OCI-LY1 (cell line): ENCODE data around the gene SPATA17.
"Not testable (repeated sequence)": the region's sequence is repeated elsewhere in the genome, so short reads cannot be mapped to it uniquely, and the experiment has no call there.

ENCODE experiments used
- H2AFZ ChIP-seq: fragments of 200-600 bp; sonication (generic), shearing (Covaris generic); 2 replicates; pipeline ENCODE4 v1.6.0; 2014; ENCODE audit warnings: antibody characterized with exemption, mild to moderate bottlenecking, low read length
- H3F3A ChIP-seq: fragments of 200-600 bp; sonication (generic), shearing (Covaris generic); 2 replicates; pipeline ENCODE4 v1.6.0; 2014; ENCODE audit warnings: mild to moderate bottlenecking, antibody characterized with exemption, low read length, moderate library complexity; ENCODE audit not compliant: insufficient read depth
- H3K27ac ChIP-seq: fragments of 200-600 bp; sonication (generic); 2 replicates; pipeline ENCODE4 v1.5.1; 2014; ENCODE audit warnings: low read length, mixed run types, mild to moderate bottlenecking, low read depth; ENCODE audit not compliant: poor library complexity, severe bottlenecking
- H3K27me3 ChIP-seq: fragments of 200-600 bp; sonication (generic); 2 replicates; pipeline ENCODE4 v1.6.0; 2014; ENCODE audit warnings: antibody characterized with exemption, mild to moderate bottlenecking, low read length, moderate library complexity; ENCODE audit not compliant: insufficient read depth
- H3K36me3 ChIP-seq: fragments of 200-600 bp; sonication (generic); 2 replicates; pipeline ENCODE4 v1.6.1; 2014; ENCODE audit warnings: mild to moderate bottlenecking, antibody characterized with exemption, low read length, moderate library complexity, mixed read lengths; ENCODE audit not compliant: insufficient read depth
- H3K4me1 ChIP-seq: fragments of 200-600 bp; sonication (generic); 2 replicates; pipeline ENCODE4 v1.5.1; 2014; ENCODE audit warnings: mild to moderate bottlenecking, low read length, moderate library complexity; ENCODE audit not compliant: insufficient read depth, severe bottlenecking
- H3K4me2 ChIP-seq: fragments of 200-600 bp; sonication (generic), shearing (Covaris generic); 2 replicates; pipeline ENCODE4 v1.6.1; 2014; ENCODE audit warnings: low read length
- H3K4me3 ChIP-seq: fragments of 200-600 bp; sonication (generic); 2 replicates; pipeline ENCODE4 v1.5.1; 2014; ENCODE audit warnings: low read length, low read depth, mild to moderate bottlenecking, mixed read lengths; ENCODE audit not compliant: poor library complexity, severe bottlenecking
- H3K79me2 ChIP-seq: fragments of 200-600 bp; shearing (Covaris generic); 2 replicates; pipeline ENCODE4 v1.6.1; 2016; ENCODE audit warnings: mixed run types, low read length, mixed read lengths; ENCODE audit not compliant: insufficient read depth
- H3K9ac ChIP-seq: fragments of 200-600 bp; sonication (generic), shearing (Covaris generic); 2 replicates; pipeline ENCODE4 v1.6.1; 2014; ENCODE audit warnings: mild to moderate bottlenecking, low read length, mixed read lengths
- H3K9me2 ChIP-seq: fragments of 200-600 bp; sonication (generic), shearing (Covaris generic); 2 replicates; pipeline ENCODE4 v1.6.1; 2014; ENCODE audit warnings: low read depth, mild to moderate bottlenecking, low read length, mixed read lengths
- H3K9me3 ChIP-seq: fragments of 200-600 bp; shearing (Covaris generic); 2 replicates; pipeline ENCODE4 v1.6.1; 2014; ENCODE audit warnings: low read length, mixed read lengths
- H4K20me1 ChIP-seq: fragments of 200-600 bp; sonication (generic), shearing (Covaris generic); 2 replicates; pipeline ENCODE4 v1.6.0; 2016; ENCODE audit warnings: mild to moderate bottlenecking, low read length; ENCODE audit not compliant: insufficient read depth
- EZH2 ChIP-seq: fragments of 200-600 bp; sonication (generic), shearing (Covaris generic); IDR thresholded peaks from 2 replicates; pipeline ENCODE4 v1.8.0; 2017; ENCODE audit warnings: borderline replicate concordance, mixed run types, mild to moderate bottlenecking, antibody characterized with exemption, low read length, moderate library complexity, mixed read lengths
- TF ChIP-seq, protein P1 (sequence below): fragments of 200-600 bp; sonication (generic), shearing (Covaris generic); IDR thresholded peaks from 2 replicates; pipeline ENCODE4 v1.5.1; 2017; ENCODE audit warnings: mild to moderate bottlenecking, antibody characterized with exemption, low read length, moderate library complexity, mixed read lengths

Gene SPATA17

GRCh38 chr1:217681806-217682205 lies 50.7 kb downstream of the SPATA17 start:
- H2AFZ ChIP-seq = no peak overlapping the region
- H3K4me1 ChIP-seq = no peaks in the 10 kb centered on the region
- no peak overlapping the region for H3K4me3 ChIP-seq
- H4K20me1 ChIP-seq = no peaks in the 10 kb centered on the region
- H3K9ac ChIP-seq = no peak overlapping the region
- H3K27ac ChIP-seq = no peak overlapping the region
- H3K79me2 ChIP-seq = no peaks in the 10 kb centered on the region
- H3K36me3 ChIP-seq = no peaks in the 10 kb centered on the region
- no peak for TF ChIP-seq EZH2
- TF ChIP-seq, protein P1, sequence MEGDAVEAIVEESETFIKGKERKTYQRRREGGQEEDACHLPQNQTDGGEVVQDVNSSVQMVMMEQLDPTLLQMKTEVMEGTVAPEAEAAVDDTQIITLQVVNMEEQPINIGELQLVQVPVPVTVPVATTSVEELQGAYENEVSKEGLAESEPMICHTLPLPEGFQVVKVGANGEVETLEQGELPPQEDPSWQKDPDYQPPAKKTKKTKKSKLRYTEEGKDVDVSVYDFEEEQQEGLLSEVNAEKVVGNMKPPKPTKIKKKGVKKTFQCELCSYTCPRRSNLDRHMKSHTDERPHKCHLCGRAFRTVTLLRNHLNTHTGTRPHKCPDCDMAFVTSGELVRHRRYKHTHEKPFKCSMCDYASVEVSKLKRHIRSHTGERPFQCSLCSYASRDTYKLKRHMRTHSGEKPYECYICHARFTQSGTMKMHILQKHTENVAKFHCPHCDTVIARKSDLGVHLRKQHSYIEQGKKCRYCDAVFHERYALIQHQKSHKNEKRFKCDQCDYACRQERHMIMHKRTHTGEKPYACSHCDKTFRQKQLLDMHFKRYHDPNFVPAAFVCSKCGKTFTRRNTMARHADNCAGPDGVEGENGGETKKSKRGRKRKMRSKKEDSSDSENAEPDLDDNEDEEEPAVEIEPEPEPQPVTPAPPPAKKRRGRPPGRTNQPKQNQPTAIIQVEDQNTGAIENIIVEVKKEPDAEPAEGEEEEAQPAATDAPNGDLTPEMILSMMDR = no peak
- H3K4me2 ChIP-seq = no peak overlapping the region
- H3K9me3 ChIP-seq = no peaks in the 10 kb centered on the region
- no peaks in the 10 kb centered on the region for H3F3A ChIP-seq
- no peaks in the 10 kb centered on the region for H3K27me3 ChIP-seq
- no peaks in the 10 kb centered on the region for H3K9me2 ChIP-seq

DNA sequence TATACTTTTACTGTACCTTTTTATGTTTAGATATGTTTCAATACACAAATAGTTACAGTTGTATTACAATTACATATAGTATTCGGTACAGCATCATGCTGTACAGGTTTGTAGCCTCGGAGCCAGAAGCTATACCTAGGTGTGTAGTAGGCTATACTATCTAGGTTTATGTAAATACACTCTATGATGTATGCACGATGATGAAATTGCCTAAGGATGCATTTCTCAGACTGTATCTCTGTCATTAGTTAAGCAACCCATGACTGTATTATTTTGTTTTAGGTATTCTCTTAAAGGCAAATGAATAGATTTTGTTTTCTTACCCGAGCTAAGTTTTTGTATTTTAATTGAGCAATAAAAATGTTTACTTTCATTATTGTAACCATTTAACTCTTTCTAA lies 56.4 kb downstream of the SPATA17 start:
- Histone ChIP-seq H3K36me3 (no peaks in the 10 kb centered on the region), H3K27me3 (no peaks in the 10 kb centered on the region), H3K4me3 (no peak overlapping the region), H3F3A (no peaks in the 10 kb centered on the region), H4K20me1 (no peaks in the 10 kb centered on the region), H3K4me1 (no peaks in the 10 kb centered on the region), H3K9me3 (no peaks in the 10 kb centered on the region), H3K79me2 (no peaks in the 10 kb centered on the region), H3K4me2 (no peak overlapping the region), H3K9ac (no peak overlapping the region), H3K9me2 (no peaks in the 10 kb centered on the region), H3K27ac (no peak overlapping the region), H2AFZ (no peak overlapping the region)
- TF ChIP-seq, protein P1 = no peak
- TF ChIP-seq EZH2 = no peak

DNA sequence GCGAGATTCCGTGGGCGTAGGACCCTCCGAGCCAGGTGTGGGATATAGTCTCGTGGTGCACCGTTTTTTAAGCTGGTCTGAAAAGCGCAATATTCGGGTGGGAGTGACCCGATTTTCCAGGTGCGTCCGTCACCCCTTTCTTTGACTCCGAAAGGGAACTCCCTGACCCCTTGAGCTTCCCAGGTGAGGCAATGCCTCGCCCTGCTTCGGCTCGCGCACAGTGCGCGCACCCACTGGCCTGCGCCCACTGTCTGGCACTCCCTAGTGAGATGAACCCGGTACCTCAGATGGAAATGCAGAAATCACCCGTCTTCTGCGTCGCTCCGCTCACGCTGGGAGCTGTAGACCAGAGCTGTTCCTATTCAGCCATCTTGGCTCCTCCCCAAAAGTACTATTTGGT lies 65.0 kb downstream of the SPATA17 start:
- H3K4me2 ChIP-seq, H2AFZ ChIP-seq, H3K79me2 ChIP-seq, H3K4me1 ChIP-seq, H3K9ac ChIP-seq, H3K4me3 ChIP-seq, H3K9me3 ChIP-seq, H3K36me3 ChIP-seq, H4K20me1 ChIP-seq, H3K9me2 ChIP-seq, H3F3A ChIP-seq, H3K27ac ChIP-seq, H3K27me3 ChIP-seq: not testable (repeated sequence)

DNA sequence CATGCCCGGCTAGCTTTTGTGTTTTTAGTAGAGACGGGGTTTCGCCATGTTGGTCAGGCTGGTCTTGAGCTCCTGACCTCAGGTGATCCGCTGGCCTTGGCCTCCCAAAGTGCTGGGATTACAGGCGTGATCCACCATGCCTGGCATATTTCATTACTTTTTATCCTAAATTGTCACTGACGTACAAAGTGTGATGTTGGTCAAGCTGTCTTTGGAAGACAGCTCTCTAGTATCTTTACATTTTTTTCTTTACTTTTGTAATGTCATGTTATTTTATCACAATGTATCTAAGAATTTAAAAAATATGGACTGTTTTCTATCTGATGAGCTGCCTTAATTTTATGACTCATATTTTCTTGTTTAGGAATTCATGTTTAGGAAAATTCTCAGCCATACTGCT lies 72.2 kb downstream of the SPATA17 start:
- Histone ChIP-seq H3K9me3 (no peaks in the 10 kb centered on the region), H3K4me2 (no peak overlapping the region), H3K9ac (no peak overlapping the region), H3K4me3 (no peak overlapping the region), H3K9me2 (no peaks in the 10 kb centered on the region), H3K36me3 (no peaks in the 10 kb centered on the region), H3K4me1 (no peaks in the 10 kb centered on the region), H3K27ac (no peak overlapping the region), H4K20me1 (no peaks in the 10 kb centered on the region), H2AFZ (no peak overlapping the region), H3F3A (no peaks in the 10 kb centered on the region), H3K79me2 (no peaks in the 10 kb centered on the region), H3K27me3 (no peaks in the 10 kb centered on the region)
- TF ChIP-seq, protein P1 = no peak
- TF ChIP-seq EZH2 = no peak
